ENCODE measurements around the gene SCUBE1. TPM values are rescaled to one million over a fixed set of nuclear protein-coding genes. Genes with fewer than 3 reads are reported as not detected.

The SCUBE1 gene
- total and polyA plus RNA-seq, 2 of the 4 experiments (the other 2 are of a cell fraction), result not detected

GRCh38 chr22:43267981-43268660 is 75.1 kb downstream of the SCUBE1 start:
- no TSS peak for BruUV-seq (replicated peaks)
- POLR2A ChIA-PET (ENCODE audit: unreplicated experiment), result no interaction called here
- Histone ChIP-seq H2BK120ac (ENCODE audit: low read depth, low read length) (no peak overlapping the region), H3K18ac (ENCODE audit: low read depth, low read length) (no peak overlapping the region), H2AK9ac (replicated peaks; ENCODE audit: low read depth, low read length, poor library complexity) (no peak overlapping the region), H2AK5ac (ENCODE audit: low read depth, low read length) (no peak overlapping the region), H3K4me2 (ENCODE audit: low read depth, low read length) (no peak overlapping the region), H4K5ac (ENCODE audit: low read depth, low read length) (no peak overlapping the region), H2BK20ac (ENCODE audit: low read depth, low read length) (no peak overlapping the region), H3K4me3 (ENCODE audit: insufficient read depth, low read depth, low read length) (no peak overlapping the region), H3K27me3 (ENCODE audit: control insufficient read depth, insufficient read depth, low read length) (peaks cover 67% of the 10 kb centered on the region), H4K91ac (ENCODE audit: insufficient read depth, low read depth, low read length) (no peak overlapping the region), H4K20me1 (ENCODE audit: insufficient read depth, low read length) (no peaks in the 10 kb centered on the region), H3K79me1 (ENCODE audit: low read depth in 1 of 2, low read length in 2 of 2) (no peaks in the 10 kb centered on the region), H3K9ac (ENCODE audit: low read depth, low read length) (no peak overlapping the region), H3K23ac (ENCODE audit: low read depth, low read length) (no peak overlapping the region), H3K9me3 (ENCODE audit: control insufficient read depth, insufficient read depth, low read length) (no peaks in the 10 kb centered on the region), H3K56ac (ENCODE audit: extremely low read depth, insufficient read depth, low read length) (no peak overlapping the region), H2BK5ac (ENCODE audit: low read depth, low read length, poor library complexity, severe bottlenecking) (no peak overlapping the region), H4K8ac (ENCODE audit: low read depth in 2 of 2, low read length in 2 of 2) (no peak overlapping the region), H2AFZ (replicated peaks; ENCODE audit: low read length, poor library complexity) (no peak overlapping the region), H3K36me3 (ENCODE audit: control insufficient read depth, insufficient read depth, low read length) (no peaks in the 10 kb centered on the region), H3K27ac (ENCODE audit: insufficient read depth, low read length) (no peak overlapping the region), H3K4me1 (ENCODE audit: control insufficient read depth, insufficient read depth, low read length) (peaks cover 11% of the 10 kb centered on the region; the same call in 1 of the 2 replicates), H3K9me1 (ENCODE audit: insufficient read depth, low read length) (no peaks in the 10 kb centered on the region), H3K14ac (replicated peaks; ENCODE audit: low read depth, low read length) (no peak overlapping the region), H3K4ac (ENCODE audit: low read depth, low read length) (no peak overlapping the region), H2BK15ac (ENCODE audit: low read depth, low read length) (no peak overlapping the region)
- CTCF ChIA-PET, result no interaction called here
- intact Hi-C loops (cut with micrococcal nuclease) (no loop called here), in situ Hi-C loops (cut with MboI; ENCODE audit: low sequenced_read_pairs) (no loop called here), dilution Hi-C loops (cut with HindIII; ENCODE audit: low sequenced_read_pairs, unreplicated experiment) (no loop called here)
- TF ChIP-seq RCOR1 (IDR thresholded peaks at IDR 0.05; ENCODE audit: insufficient replicate concordance, low read length), result no peak
- TF ChIP-seq MAFK (IDR thresholded peaks at IDR 0.05; ENCODE audit: low read depth, low read length), result no peak
- no peak for TF ChIP-seq SMC3 (IDR thresholded peaks at IDR 0.05; ENCODE audit: low read depth, low read length)
- TF ChIP-seq RFX5 (IDR thresholded peaks at IDR 0.05; ENCODE audit: low read depth, low read length), result no peak
- no peak for TF ChIP-seq POLR2A (IDR thresholded peaks at IDR 0.05; ENCODE audit: low read depth, low read length)
- TF ChIP-seq MXI1 (IDR thresholded peaks at IDR 0.05; ENCODE audit: borderline replicate concordance, low read depth, low read length), result no peak
- WGBS, 2 experiments (ENCODE audit: extremely low coverage in 2 of 2, insufficient read length in 1 of 2), result 83% methylated on average over 1 of the region's 13 CpGs; no CpG with 5 or more reads in 1 of the 2 experiments
- DNase-seq, result no peak
- ATAC-seq (ENCODE audit: low read depth), result no peak

Data from IMR-90 (cell line).